ENCODE data around the gene TEKT5.
"Not testable (repeated sequence)": the region's sequence is repeated elsewhere in the genome, so short reads cannot be mapped to it uniquely, and the experiment has no call there.

The TEKT5 gene

DNA sequence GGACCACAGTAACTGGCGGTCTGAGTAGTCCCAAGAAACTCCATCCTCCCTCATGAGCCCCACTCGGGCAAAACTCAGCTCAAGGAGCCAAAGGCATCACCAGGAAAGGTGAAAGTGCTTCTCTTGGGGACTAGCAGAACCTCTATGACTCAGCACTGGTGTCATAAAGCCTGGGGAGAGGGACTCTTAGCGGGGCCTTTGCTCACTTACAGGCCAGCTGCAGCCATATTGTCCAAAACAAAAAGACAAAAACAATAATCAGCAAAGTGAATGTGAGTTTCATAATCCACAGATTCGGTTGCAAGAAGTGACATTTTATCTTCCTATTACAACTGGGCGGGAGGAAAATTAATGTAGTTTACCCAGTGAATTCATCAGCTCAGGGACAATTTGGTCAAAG lies at the start of gene TEKT5:
TSS of gene TEKT5 (minus strand) at position 101 of the 400 bp plus-strand sequence. CDS start at position 44, 57 bp downstream.
- no peak for DNase-seq

DNA sequence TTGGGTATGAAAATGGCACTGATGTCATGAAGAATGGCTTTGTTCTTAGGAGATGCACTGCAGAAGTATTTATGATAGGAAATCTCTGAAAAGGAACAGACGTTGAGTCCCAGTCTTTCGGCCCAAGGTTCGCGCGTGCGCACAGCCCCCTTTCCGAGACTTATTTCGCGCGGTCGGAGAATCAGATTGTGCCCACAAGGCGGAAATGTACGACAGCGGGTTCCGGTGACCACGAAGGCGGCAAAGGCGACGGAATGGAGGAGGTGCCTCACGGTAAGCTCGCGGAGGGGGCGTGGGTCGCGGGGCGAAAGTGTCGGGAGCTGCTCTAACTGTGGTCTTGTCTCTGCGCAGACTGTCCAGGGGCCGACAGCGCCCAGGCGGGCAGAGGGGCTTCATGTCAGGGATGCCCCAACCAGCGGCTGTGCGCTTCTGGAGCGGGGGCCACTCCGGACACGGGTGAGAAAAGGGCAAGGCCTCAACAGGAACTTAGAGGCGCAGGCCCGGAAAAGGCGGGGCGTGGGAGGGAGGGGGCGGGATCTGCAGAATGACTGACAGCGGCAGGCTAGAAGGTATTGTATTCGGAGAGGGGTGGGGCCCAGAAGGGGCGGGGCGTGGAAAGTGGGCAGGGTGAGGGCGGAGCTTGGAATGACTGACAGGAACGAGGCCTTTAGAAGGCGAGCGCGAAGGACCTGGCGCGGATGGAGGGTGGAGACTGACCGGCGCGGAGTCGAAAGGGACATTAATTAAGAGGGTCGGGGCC lies 49.1 kb upstream of the TEKT5 start, which contains the start of gene NUBP1:
TSS of gene NUBP1 (plus strand) at position 233 of the 760 bp plus-strand sequence. CDS start at position 255, 22 bp downstream.
- DNase-seq: peak; percentile 84

DNA sequence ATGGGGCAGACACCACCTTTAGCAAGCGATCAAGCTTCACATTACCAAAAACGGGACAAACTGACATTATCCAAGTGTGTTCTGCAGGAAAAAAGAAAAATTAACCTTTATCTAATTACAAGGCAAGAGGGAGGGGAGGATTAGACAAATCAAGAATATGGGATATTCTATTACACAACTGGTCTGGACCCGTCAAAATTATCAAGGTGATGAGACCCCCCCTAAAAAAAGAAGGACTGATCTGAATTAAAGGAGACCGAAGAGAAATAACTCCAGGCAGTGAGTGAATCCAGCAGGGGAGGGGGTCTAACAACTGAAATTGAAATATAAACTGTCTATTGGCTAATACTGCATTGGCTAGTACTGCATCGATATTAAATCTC lies 48.5 kb upstream of the TEKT5 start:
- DNase-seq: no peak

DNA sequence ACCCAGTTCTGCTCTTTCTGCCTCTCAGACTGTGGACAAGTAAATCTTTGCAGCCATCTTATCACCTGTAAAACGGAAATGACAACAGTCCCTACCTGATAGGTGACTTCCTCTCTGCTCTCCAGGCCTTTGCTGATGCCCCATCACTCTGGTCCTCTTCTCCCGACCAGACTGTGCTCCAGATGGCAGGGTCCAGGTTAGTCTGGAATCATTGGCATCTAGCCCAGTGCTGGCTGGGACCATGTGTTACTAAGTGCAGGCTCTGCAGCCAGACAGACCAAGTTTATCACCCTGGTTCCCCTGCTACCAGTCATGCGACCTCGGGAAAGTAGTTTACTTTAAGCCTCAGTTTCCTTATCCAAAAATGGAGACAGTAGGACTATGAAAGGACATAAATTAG lies 47.1 kb upstream of the TEKT5 start:
- peak; percentile 94 for DNase-seq

DNA sequence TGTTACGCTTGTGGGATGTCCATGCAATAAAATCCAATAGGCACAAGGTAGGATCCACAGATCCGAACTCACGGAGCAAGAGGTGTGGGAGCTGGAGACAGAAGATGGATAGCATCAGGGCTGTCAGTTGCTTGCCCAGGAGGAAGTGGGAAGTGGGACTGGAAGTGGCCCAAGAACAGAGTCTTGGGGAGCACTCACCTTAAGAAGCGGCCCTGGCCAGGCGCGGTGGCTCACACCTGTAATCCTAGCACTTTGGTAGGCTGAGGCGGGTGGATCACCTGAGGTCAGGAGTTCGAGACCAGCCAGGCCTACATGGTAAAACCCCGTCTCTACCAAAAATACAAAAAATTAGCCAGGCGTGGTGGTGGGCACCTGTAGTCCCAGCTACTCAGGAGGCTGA lies 46.5 kb upstream of the TEKT5 start:
- not testable (repeated sequence) for DNase-seq

DNA sequence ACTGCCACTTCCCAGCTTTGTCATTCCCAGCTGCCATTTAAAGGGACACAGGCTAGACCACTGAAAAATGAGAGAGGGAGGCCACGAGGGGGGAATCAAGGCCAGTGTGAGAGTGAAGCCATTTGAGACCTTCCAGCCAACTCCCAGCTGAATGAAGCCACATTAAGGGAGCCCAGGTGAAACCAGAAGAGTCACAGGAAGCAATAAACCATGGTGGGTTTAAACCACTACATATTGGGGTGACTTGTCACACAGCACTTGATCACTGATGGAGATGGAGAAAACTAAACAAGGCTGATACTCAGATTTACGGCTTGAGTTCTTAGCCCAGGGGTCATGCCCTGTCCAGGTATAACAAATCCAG lies 46.1 kb upstream of the TEKT5 start:
- no peak for DNase-seq

DNA sequence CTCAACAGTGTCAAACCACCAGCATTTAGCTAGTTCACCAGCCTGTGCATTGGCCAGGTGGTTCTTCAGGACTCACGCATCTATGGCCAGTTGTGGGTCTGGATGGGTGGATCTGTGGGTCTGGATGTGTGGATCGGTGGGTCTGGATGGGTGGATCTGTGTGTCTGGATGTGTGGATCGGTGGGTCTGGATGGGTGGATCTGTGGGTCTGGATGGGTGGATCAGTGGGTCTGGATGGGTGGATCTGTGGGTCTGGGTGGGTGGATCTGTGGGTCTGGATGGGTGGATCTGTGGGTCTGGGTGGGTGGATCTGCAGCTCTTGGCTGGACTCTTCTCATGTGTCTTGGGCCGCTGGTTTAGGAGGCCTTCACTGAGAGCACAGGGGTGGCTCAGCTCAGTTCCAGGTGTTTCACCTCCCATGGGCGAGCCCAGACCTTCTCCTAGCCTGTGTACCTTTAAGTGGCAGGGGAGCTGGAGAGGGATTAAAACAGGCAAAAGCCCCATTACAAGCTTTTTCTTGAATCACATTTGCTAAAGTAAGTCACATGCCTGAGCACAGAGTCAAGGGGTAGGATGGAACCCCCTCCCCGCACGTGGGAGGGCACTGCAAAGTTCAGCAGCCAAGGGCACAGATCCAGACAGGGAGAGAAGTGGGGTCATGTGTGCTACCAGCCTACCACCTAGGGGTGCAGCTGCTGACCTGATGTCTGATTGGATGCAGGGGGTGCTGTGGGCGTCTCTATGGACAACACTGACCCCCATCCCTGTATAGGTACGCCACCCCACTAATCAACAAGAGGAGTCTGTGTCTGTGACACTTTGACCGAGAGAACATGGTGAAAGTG lies 45.5 kb upstream of the TEKT5 start:
- DNase-seq: no peak

DNA sequence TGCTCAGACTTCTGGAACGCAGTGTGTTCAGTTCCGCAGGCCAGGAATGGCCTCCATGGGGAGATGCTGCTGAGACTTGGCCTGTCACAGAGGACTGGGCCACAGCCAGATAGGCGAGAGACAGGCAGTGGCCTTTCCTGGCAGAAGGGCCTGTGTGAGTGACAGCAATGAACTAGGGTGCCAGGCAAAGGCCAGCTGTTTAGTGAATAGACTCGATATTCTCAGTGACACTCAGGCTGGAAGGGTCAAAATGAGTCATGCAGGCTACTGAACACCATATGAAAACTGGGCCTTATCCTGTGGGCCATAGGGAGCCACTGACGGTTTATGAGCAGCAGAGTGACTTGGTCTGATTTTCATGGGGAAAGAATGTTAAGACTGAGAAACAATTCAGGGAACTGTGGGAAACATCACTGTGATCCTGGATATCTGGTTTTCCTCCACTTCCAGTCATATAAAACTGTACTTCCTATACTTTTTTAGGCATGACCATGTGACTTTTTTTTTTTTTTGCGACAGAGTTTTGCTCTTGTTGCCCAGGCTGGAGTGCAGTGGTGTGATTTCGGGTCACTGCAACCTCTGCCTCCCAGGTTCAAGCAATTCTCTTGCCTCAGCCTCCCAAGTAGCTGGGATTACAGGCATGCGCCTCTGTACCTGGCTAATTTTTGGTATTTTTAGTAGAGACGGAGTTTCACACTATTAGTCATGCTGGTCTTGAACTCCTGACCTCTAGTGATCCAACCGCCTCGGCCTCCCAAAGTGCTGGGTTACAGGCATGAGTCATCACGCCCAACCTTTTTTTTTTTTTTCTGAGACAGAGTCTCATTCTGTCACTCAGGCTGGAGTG lies 43.7 kb upstream of the TEKT5 start:
- DNase-seq: no peak

DNA sequence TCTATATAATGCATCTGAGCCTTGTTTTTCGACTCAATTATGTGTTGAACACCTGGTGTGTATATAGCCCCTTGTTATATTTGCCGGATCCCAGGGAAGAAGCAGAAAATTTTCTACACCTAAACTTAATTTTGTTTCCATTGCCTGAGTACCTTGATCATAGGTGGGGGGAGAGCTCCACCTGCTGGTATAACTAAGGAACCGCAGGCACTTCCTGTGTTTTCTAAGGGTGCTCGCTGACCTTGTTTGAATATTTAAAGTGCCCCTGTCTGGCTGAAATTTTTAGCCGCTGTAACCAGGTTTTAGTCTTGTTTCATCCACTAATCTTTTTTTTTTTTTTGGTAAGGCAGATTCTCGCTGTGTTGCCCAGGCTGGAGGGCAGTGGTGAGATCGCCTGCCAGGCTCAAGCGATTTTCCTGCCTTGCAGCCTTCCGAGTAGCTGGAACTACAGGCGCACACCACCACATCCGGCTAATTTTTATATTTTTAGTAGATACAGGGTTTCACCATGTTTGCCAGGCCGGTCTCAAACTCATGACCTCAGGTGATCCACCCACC lies 42.4 kb upstream of the TEKT5 start:
- DNase-seq: peak; percentile 55

DNA sequence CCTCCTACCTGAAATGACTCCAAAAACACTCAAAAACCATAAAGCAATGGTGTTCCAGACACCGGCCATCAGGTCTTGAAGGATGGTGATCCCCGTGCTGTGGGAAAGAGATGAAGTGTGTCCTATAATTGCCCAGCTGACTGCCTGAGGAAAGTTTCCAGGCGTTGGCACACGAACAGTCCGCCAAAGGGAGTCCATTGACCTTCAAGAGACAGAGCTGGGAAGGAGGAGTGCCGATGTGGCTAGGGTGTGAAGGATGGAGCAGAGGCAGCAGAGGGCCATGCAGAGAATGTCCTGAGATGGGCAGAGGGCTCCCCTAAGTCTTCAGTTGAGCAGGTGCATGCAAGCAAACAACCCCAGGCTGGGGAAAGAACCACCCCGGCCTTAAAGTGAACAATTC lies 37.1 kb upstream of the TEKT5 start:
- DNase-seq: no peak

DNA sequence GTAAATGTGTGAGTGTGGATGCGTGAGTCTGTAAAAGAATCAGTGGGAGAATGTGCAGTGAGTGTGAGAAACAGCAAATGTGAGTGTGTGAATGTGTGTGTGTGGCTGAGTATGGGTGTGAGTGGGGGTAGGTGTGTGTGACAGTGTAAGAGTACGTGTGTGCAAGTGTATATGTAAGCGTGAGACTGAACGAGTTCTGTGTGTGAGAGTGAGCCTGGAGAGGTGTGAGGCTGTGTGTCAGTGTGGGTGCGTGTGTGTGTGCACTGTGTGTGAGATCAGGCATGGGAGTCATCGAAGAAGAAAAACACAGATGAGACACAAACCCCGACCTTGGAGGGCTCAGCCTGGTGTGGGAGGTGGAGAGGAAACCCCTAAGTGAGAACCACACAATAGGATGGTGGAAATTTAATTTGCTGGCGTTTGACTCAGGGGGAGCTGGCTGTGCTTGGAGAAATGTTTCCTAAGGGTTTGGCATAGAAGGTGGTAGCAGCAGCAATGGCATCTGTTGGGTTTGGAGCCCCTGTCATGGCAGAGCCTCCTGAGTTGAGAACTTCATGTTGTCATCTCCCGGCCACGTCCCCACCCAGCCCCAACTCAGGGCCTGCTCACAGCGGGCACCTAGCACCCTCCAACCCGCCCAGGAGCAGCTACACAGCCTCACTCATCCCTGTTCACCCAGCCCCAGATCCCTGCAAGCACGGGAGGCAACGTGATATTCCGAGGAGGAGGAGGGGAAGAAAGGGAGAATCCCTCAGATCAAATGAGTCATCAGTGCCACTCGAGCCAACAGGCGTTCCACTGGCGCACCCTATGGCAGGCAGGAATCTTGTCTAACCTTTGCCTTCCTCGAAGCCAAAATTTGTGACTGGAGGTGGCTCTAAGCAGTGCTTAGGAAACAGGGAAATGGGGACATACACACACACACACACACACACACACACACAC lies 34.6 kb upstream of the TEKT5 start:
- peak; percentile 80 for DNase-seq

DNA sequence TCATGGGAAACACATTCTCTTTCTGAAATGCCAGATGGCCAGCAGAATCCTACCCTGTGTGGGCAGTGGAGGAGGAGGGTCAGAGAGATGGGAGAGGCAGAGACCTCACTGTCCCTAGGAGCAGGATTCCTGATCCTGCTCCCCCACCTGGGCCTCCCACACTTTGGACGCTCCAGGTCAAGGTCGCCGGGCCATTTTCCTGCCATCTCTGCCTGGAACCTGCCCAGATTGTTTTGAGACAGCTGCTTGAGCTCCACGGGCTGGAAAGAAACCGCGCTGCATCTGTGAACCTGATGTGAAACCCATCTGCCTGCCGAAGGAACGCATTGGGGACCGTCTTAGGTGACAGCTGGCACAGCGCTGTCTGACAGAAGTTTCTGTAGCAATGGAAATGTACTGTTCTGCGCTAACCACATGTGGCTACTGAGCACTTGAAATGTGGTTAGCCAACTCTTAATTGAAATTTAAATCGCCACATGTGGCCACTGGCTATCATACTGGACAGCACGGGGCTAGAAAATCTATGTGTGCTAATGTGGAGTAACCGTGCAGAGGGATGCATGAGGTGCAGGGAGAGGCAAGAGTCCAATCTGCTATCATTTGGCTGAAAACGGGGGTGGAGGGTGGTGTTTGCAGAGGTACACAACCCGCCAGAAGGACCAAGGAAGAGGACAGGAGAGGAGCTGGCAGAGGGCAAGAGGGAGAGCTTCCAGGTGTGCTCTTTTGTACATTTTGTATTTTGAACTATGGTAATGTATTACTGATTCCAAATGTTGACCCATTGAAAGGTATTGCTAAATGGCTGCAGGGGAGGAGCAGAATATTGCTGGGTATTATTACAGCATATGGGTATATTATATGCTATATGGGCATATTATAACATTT lies 33.5 kb upstream of the TEKT5 start:
- DNase-seq: peak; percentile 87

DNA sequence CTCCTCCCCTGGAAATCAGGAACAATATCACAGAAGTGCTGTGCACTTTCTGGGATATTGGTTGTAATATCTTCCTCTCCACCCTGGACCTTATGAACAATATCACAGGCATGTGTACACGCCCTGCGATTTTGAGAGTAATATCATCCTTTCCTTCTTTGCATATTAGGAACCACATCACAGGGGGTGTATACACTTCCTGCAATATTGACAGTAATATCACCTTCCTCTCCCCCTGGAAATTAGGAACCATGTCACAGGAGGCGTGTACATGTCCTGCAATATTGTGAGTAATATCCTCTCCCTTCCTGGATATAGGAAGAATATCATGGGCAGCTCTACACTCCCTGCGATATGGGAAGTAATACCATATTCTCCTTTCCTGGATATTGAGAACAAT lies 14.2 kb upstream of the TEKT5 start:
- no peak for DNase-seq

DNA sequence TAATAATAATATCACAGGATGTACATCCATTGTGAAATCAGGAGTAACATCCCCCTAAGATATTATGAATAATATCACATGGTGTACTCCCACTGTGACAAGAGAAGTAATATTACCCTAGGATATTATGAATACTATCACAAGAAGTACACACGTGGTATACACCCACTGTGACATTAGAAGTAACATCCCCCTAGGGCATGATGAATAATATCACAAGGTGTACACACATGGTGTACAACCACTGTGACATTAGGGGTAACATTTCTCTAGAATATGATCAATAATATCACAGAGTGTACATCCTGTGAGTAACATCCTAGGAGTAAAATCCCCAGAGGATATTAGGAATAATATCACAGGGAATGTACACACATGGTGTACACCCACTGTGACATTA lies 5.0 kb upstream of the TEKT5 start:
- DNase-seq: no peak

DNA sequence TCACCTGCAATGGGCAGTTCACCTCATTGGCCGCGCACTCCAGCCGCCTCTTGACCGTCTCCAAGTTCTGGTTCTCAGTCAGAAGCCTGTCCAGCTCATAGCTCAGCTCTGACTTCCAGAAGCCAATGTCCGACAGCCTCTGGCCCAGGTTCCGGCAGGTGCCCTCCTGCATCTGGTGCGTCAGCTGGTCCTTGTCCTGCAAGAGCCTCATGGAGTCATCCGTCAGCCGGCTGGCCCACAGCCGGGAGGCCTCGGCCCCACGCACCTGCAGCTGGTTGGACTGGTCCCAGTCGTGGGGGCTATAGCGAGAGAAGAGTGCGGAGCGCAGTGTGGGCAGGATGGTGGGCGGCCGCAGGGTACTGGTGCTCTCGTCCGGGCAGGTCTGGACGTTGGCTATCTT lies 424 bp downstream of the TEKT5 start:
- no peak for DNase-seq

DNA sequence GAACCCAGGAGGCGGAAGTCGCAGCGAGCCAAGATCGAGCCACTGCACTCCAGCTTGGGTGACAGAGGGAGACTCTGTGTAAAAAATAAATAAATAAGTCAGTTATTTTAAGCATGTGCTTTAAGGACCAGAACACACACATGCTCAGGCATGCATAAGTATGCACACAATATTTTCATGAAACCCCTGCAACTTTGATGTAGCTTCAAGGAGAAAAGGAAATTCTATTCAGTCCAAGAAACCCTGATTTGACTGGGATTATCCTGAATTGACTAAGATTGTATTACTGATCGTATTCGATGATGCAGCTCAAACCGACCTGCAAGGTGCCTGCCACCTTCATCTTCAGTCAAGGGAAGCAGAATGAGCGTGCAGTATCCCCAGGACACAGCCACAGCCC lies 841 bp downstream of the TEKT5 start:
- DNase-seq: no peak

DNA sequence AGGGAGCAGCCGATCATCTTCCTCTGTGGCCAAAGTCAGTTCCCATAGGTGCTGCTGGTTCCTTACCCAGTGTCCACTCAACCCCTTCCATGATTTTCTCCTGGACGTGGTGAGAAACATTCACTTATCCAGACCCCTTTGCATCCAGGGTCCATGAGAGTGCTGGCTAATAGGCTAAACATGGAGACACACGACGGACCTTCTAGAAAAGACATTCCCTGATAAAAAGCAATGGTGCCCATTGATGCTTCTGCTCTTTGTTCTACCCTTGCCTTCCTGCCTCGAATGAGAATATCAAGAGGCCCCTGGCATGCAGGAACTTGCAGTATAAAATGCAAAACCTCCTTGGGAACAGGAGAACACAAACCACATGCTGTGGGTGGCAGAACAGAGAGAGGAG lies 2.3 kb downstream of the TEKT5 start:
- DNase-seq: no peak

DNA sequence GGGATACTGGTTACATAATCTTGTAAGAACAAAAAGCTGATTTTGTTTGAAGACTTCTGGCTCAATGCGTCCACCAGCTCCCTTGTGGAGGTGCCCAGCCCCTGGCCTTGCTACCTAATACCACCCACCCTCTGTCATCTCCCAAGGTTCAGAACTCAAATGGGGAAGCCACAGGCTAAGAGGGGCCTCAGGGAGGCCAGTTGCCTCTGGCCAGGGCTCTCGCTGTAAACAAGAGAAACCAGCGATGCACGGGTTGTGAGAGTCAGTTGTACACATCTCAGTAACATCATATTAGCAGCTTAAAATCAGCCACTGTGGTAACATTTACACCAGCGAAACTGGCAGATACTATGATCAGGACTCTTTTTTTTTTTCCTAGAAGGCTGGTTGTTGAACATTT lies 6.0 kb downstream of the TEKT5 start:
- DNase-seq: no peak

DNA sequence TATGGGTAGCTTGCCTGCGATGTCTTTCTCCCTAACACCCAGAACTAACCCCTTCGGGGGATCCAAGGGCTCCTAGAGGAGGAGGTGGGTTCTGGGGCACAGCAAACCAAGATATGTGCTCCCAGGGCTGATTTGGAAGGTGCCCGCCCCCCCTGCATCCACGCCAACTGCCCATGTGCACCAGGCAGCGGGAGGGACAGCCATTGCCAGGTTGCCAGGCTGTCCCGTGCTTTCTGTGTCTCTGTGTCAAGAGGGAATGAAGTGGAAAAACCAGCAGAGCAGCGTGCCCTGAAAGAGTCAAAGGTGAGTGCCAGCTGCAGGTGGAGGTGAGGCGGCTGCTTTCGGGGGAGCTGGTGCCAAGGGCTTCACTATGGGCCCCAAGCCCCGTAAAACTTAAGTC lies 6.4 kb downstream of the TEKT5 start:
- no peak for DNase-seq

DNA sequence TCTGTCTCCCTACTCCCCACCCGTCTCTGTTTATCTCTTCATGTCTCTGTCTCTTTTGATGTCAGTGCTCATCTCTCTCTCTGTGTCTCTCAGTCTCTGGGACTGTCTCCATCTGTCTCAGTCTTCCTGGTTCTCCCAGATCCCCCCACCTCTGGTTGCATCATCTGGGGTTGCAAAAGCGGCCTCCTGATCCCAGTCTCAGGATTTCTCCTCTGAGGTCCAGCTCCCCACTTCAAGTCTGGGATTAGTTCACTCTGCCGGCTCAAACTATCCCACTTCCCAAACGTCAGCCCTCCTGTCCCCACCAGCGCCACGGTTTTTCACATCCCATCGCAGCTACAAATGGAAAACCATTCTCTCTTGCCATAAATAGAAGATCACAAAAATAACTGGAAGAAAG lies 9.0 kb downstream of the TEKT5 start:
- no peak for DNase-seq

Measured in NCI-H1694 treated with DMSO at 0.1 percent for 48 hours (cell line).